ENCODE measurements around the gene CTXND1. TPM values are rescaled to one million over a fixed set of nuclear protein-coding genes. Genes with fewer than 3 reads are reported as not detected.

CTXND1 gene
- total RNA-seq, 1 experiment from 2014 or later: not detected

DNA sequence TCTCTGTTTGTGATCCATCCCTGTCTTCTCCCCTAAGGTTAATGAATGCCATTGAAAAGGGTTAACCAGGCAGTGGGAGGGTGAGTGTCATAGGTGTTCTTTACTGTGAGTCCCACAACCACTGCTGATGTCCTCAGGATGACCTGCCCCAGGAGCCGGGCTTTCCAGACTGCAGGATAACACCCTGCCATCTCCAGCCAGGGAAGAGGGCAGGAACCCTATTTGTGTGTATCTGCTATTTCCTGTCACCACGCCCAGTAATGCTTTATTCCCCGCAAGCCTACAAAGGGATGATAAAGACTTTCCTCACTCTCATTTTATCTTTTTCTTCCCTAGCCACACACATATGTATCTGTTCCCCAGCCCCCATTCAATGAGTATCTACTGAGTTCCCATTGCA is 15.6 kb upstream of the CTXND1 start:
- H3K36me3 Mint-ChIP-seq (ENCODE audit: insufficient read depth, unreplicated experiment): no peaks in the 10 kb centered on the region
- intact Hi-C loops (cut with micrococcal nuclease): no loop called here
- H3K9me3 Mint-ChIP-seq (ENCODE audit: unreplicated experiment): no peaks in the 10 kb centered on the region
- no peak overlapping the region for H3K27ac Mint-ChIP-seq (ENCODE audit: low read depth, unreplicated experiment)
- H3K4me1 Mint-ChIP-seq (ENCODE audit: insufficient read depth, unreplicated experiment): no peaks in the 10 kb centered on the region
- H3K27me3 Mint-ChIP-seq (ENCODE audit: insufficient read depth, unreplicated experiment): peaks cover 56% of the 10 kb centered on the region
- ChIA-PET CTCF (interaction anchor here (1.0 kb wide), 1 partner anchor 12 kb away, joined by 3 read pairs; no protein-coding TSS in a partner anchor), POLR2A (no interaction called here)
- no peak for DNase-seq (ENCODE audit: unreplicated experiment)
- BruUV-seq (replicated peaks): no TSS peak
- TF ChIP-seq, protein P1, sequence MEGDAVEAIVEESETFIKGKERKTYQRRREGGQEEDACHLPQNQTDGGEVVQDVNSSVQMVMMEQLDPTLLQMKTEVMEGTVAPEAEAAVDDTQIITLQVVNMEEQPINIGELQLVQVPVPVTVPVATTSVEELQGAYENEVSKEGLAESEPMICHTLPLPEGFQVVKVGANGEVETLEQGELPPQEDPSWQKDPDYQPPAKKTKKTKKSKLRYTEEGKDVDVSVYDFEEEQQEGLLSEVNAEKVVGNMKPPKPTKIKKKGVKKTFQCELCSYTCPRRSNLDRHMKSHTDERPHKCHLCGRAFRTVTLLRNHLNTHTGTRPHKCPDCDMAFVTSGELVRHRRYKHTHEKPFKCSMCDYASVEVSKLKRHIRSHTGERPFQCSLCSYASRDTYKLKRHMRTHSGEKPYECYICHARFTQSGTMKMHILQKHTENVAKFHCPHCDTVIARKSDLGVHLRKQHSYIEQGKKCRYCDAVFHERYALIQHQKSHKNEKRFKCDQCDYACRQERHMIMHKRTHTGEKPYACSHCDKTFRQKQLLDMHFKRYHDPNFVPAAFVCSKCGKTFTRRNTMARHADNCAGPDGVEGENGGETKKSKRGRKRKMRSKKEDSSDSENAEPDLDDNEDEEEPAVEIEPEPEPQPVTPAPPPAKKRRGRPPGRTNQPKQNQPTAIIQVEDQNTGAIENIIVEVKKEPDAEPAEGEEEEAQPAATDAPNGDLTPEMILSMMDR (IDR thresholded peaks at IDR 0.05; ENCODE audit: unreplicated experiment): no peak
- H3K4me3 Mint-ChIP-seq (ENCODE audit: unreplicated experiment): no peak overlapping the region

DNA sequence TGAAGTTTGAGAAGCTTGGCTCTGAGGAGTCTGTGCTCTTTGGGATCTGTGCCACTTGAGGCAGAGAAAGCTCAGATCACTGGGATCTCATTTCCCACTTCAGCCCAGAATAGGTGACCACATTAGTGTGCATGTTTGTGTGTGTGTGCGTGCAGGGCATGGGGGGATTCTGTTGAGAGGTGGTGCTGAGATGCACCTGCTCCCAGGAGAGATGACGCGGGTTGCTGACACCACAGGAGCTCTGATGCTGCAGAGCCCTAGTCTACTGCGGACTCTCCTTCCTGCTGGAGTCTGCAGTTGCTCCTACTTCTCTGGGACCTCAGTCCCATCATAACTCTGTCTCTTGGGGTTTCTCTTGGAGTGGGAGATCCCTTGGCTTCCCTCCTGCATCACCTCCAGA is 14.7 kb upstream of the CTXND1 start:
- no peak overlapping the region for H3K27ac Mint-ChIP-seq (ENCODE audit: low read depth, unreplicated experiment)
- H3K4me1 Mint-ChIP-seq (ENCODE audit: insufficient read depth, unreplicated experiment): no peaks in the 10 kb centered on the region
- DNase-seq (ENCODE audit: unreplicated experiment): no peak
- H3K4me3 Mint-ChIP-seq (ENCODE audit: unreplicated experiment): no peak overlapping the region
- ChIA-PET CTCF (interaction anchor here (0.6 to 1.0 kb wide), 4 partner anchors 11 to 921 kb away, joined by 3 read pairs; no protein-coding TSS in a partner anchor), POLR2A (interaction anchor here (0.6 kb wide), 1 partner anchor 428 kb away, joined by 3 read pairs; no protein-coding TSS in a partner anchor)
- H3K9me3 Mint-ChIP-seq (ENCODE audit: unreplicated experiment): no peaks in the 10 kb centered on the region
- peaks cover 62% of the 10 kb centered on the region for H3K27me3 Mint-ChIP-seq (ENCODE audit: insufficient read depth, unreplicated experiment)
- TF ChIP-seq, protein P1 (IDR thresholded peaks at IDR 0.05; ENCODE audit: unreplicated experiment): no peak
- no TSS peak for BruUV-seq (replicated peaks)
- intact Hi-C loops (cut with micrococcal nuclease): no loop called here
- no peaks in the 10 kb centered on the region for H3K36me3 Mint-ChIP-seq (ENCODE audit: insufficient read depth, unreplicated experiment)

DNA sequence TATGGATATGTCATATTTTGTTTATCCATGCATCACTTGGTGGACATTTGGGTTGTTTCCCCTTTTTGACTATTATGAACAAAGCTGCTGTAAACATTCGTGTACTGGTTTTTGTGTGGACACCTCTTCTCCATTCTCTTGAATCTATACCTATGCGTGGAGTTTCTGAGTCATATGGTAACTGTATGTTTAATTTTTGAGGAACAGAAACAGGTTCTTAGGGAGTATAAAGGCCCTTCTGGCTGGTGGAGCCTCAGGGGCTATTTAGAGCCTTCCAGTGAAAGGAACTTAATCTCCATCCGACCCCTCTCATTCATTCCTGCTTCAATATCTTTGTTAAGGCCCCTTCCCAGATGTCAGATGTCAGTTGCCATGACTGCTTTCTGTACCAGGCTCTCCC is 14.1 kb upstream of the CTXND1 start:
- Mint-ChIP-seq H3K9me3 (ENCODE audit: unreplicated experiment) (no peaks in the 10 kb centered on the region), H3K27me3 (ENCODE audit: insufficient read depth, unreplicated experiment) (peaks cover 62% of the 10 kb centered on the region), H3K36me3 (ENCODE audit: insufficient read depth, unreplicated experiment) (no peaks in the 10 kb centered on the region), H3K4me3 (ENCODE audit: unreplicated experiment) (no peak overlapping the region), H3K4me1 (ENCODE audit: insufficient read depth, unreplicated experiment) (no peaks in the 10 kb centered on the region), H3K27ac (ENCODE audit: low read depth, unreplicated experiment) (no peak overlapping the region)
- BruUV-seq (replicated peaks): no TSS peak
- no peak for DNase-seq (ENCODE audit: unreplicated experiment)
- TF ChIP-seq, protein P1 (IDR thresholded peaks at IDR 0.05; ENCODE audit: unreplicated experiment): no peak
- POLR2A ChIA-PET: interaction anchor here (0.6 to 1.2 kb wide), 2 partner anchors 10 to 428 kb away, joined by 3 read pairs; no protein-coding TSS in a partner anchor
- CTCF ChIA-PET: interaction anchor here (0.6 kb wide), 1 partner anchor 18 kb away, joined by 3 read pairs; no protein-coding TSS in a partner anchor
- intact Hi-C loops (cut with micrococcal nuclease): no loop called here

DNA sequence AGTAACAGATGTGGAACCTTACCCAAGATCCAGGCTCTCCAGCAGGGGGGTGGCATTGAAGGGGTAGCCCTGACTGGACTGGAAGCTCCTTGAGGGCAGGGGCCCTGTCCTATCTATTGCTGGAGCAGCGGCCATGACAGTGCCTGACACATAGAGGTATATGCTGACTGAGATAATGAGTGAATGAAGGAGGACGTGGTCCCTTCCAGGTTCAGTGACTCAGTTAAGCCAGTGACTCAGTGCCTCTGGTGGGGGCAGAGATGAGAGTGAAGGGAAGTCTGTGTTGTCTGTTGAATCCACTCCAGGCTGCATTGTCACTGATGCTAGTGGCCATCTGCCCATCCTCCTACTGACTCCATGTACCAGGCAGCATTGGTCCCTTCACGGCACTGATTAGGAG is 13.0 kb upstream of the CTXND1 start:
- Mint-ChIP-seq H3K27ac (ENCODE audit: low read depth, unreplicated experiment) (no peak overlapping the region), H3K36me3 (ENCODE audit: insufficient read depth, unreplicated experiment) (no peaks in the 10 kb centered on the region), H3K4me3 (ENCODE audit: unreplicated experiment) (no peak overlapping the region), H3K4me1 (ENCODE audit: insufficient read depth, unreplicated experiment) (no peaks in the 10 kb centered on the region), H3K27me3 (ENCODE audit: insufficient read depth, unreplicated experiment) (peaks cover 62% of the 10 kb centered on the region), H3K9me3 (ENCODE audit: unreplicated experiment) (no peaks in the 10 kb centered on the region)
- intact Hi-C loops (cut with micrococcal nuclease): no loop called here
- no peak for DNase-seq (ENCODE audit: unreplicated experiment)
- CTCF ChIA-PET: interaction anchor here (0.7 kb wide), 1 partner anchor 884 kb away, joined by 3 read pairs; no protein-coding TSS in a partner anchor
- BruUV-seq (replicated peaks): no TSS peak
- TF ChIP-seq, protein P1 (IDR thresholded peaks at IDR 0.05; ENCODE audit: unreplicated experiment): no peak
- POLR2A ChIA-PET: no interaction called here
